ENCODE data around the gene ARHGEF38. TPM values are rescaled to one million over a fixed set of nuclear protein-coding genes. Genes with fewer than 3 reads are reported as not detected.

The ARHGEF38 gene
- total RNA-seq, 1 experiment from 2014 or later: not detected

Other genes starting within 250 kb of the ARHGEF38 start
- 136 and 144 TPM in 2 replicates for gene PPA2, start 78.6 kb upstream of the ARHGEF38 start, total RNA-seq (2021)
- 28.3 and 30.2 TPM in 2 replicates for gene INTS12, start 156.1 kb downstream of the ARHGEF38 start, total RNA-seq (2021)
- 25.0 and 29.0 TPM in 2 replicates for gene GSTCD, start 156.2 kb downstream of the ARHGEF38 start, total RNA-seq (2021)